Measurements from ENCODE around the gene PLSCR4.

DNA sequence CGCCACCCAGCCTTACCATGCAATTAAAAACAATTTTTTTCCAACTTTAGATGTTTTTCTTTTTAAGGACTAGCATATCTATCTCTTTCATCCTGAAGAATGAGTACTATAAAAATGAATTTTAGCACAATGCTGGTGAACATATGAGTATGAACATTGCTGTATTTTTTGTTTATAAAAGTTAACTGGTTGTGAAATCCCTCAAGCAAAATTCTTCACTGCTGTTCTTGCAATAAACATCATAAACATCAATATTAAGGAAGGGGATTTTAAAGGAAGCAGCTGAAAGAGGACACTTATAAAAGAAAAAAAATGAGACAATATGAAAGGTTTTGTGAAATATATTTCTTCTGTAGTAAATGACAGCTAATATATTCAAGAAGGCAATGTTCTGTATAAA lies 3.0 kb downstream of the PLSCR4 start:
- TF ChIP-seq, protein P1, sequence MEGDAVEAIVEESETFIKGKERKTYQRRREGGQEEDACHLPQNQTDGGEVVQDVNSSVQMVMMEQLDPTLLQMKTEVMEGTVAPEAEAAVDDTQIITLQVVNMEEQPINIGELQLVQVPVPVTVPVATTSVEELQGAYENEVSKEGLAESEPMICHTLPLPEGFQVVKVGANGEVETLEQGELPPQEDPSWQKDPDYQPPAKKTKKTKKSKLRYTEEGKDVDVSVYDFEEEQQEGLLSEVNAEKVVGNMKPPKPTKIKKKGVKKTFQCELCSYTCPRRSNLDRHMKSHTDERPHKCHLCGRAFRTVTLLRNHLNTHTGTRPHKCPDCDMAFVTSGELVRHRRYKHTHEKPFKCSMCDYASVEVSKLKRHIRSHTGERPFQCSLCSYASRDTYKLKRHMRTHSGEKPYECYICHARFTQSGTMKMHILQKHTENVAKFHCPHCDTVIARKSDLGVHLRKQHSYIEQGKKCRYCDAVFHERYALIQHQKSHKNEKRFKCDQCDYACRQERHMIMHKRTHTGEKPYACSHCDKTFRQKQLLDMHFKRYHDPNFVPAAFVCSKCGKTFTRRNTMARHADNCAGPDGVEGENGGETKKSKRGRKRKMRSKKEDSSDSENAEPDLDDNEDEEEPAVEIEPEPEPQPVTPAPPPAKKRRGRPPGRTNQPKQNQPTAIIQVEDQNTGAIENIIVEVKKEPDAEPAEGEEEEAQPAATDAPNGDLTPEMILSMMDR (IDR thresholded peaks at IDR 0.05): no peak
- TF ChIP-seq EZH2 (IDR thresholded peaks at IDR 0.05): no peak
